ENCODE data around the gene PTPRN2. TPM values are rescaled to one million over a fixed set of nuclear protein-coding genes. Genes with fewer than 3 reads are reported as not detected.

PTPRN2 gene
- total RNA-seq, 1 donor: 0.09 TPM

- TF ChIP-seq CTCF (IDR thresholded peaks at IDR 0.05; ENCODE audit: insufficient read depth, low read length): no peak
- H3K4me3 ChIP-seq (ENCODE audit: low read depth, low read length): no peak overlapping the region
- DNase-seq (ENCODE audit: low read depth): no peak
Observed at GRCh38 chr7:157901166-157901565, 686.5 kb downstream of the PTPRN2 start.

DNA sequence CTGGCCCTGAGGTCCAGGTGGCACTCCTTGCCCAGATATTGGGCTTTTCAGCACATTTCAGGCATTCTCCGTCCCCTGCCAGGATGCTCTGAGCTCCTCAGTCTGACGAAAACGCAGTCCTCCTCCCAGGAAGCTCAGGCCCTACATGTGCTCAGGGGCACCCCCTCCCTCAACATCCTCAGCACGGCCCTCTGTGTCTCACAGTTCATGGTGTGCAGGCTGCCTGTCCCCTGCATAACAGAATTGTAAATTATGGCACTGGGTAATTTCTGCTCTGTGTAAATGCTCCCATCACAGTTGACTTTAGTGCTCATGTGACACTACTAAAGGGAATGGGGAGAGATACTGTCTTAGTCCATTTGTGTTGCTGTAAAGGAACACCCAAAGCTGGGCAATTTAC lies 687.1 kb downstream of the PTPRN2 start:
- TF ChIP-seq CTCF (IDR thresholded peaks at IDR 0.05; ENCODE audit: insufficient read depth, low read length): no peak
- no peak overlapping the region for H3K4me3 ChIP-seq (ENCODE audit: low read depth, low read length)
- no peak for DNase-seq (ENCODE audit: low read depth)

DNA sequence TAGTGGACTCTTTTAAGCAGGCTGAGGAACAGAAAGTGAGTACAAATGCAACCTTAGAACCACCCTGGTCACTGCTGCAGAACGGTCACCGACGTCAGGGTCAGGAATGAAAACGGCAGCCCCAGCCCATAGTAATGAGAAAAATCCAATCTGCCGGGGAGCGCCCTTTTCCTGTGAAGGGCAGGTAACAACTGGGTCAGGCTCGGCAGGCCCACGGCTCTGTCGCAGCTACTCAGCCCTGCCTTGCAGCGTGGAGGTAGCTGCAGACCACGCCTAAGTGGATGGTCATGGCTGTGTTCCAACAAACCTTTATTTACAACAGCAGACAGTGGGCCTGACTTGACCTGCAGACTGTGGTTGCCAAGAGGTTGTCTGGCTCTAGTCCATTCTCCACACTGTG lies 687.6 kb downstream of the PTPRN2 start:
- TF ChIP-seq CTCF (IDR thresholded peaks at IDR 0.05; ENCODE audit: insufficient read depth, low read length): no peak
- no peak for DNase-seq (ENCODE audit: low read depth)

GRCh38 chr7:157898802-157899505 lies 688.7 kb downstream of the PTPRN2 start:
- no peak for TF ChIP-seq CTCF (IDR thresholded peaks at IDR 0.05; ENCODE audit: insufficient read depth, low read length)
- DNase-seq (ENCODE audit: low read depth): no peak
- no peak overlapping the region for H3K4me3 ChIP-seq (ENCODE audit: low read depth, low read length)

More for the DNA sequence above, 687.6 kb downstream of the PTPRN2 start:
- H3K4me3 ChIP-seq (ENCODE audit: low read depth, low read length): no peak overlapping the region

- no peak overlapping the region for H3K4me3 ChIP-seq (ENCODE audit: low read depth, low read length)
- TF ChIP-seq CTCF (IDR thresholded peaks at IDR 0.05; ENCODE audit: insufficient read depth, low read length): no peak
- no peak for DNase-seq (ENCODE audit: low read depth)
Observed at GRCh38 chr7:157898261-157898660, 689.4 kb downstream of the PTPRN2 start.

DNA sequence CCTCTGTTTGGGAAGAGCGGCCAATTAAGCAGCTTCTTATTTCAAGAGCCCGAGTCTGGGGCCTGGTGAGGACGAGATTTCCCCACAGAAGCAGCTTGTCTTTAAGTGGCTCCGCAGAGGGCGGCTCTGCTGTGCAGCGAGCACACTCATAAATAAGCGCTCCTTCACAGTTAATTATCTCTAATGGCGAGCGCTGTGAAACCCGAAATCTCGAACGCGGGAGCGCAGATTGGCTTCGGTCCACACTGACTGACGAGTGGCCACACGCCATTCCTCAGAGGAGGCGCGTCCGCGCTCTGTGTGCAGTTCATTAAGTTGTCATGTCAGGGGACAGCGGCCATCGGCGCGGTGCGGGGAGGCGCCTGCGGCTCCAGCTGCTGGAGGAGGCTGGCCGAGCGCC lies 689.9 kb downstream of the PTPRN2 start:
- H3K4me3 ChIP-seq (ENCODE audit: low read depth, low read length): no peak overlapping the region
- TF ChIP-seq CTCF (IDR thresholded peaks at IDR 0.05; ENCODE audit: insufficient read depth, low read length): no peak
- DNase-seq (ENCODE audit: low read depth): no peak

Measured in fibroblast of the aortic adventitia (primary cell).